Neuronal stem cell (in vitro differentiated cells): ENCODE measurements around the gene CCDC197.

ENCODE experiments used
- DNase-seq: peaks from one replicate; pipeline ENCODE4 v3.0.0-alpha.2; 2013; ENCODE audit warnings: low spot score
- H2AFZ ChIP-seq: one replicate; pipeline ENCODE4 v1.6.1; 2013; ENCODE audit warnings: mild to moderate bottlenecking, low read length, inconsistent platforms
- H2AK5ac ChIP-seq: 2 replicates; pipeline ENCODE4 v1.6.1; 2013; ENCODE audit warnings: low read depth, mild to moderate bottlenecking, inconsistent platforms, low read length, moderate library complexity, mixed read lengths
- H2BK120ac ChIP-seq: 2 replicates; pipeline ENCODE4 v1.6.1; 2013; ENCODE audit warnings: low read depth, mild to moderate bottlenecking, inconsistent platforms, low read length, moderate library complexity, mixed read lengths
- H2BK12ac ChIP-seq: one replicate; pipeline ENCODE4 v1.6.1; 2013; ENCODE audit warnings: low read length, inconsistent platforms
- H2BK15ac ChIP-seq: 2 replicates; pipeline ENCODE4 v1.6.1; 2013; ENCODE audit warnings: mild to moderate bottlenecking, low read length, inconsistent platforms, mixed read lengths
- H2BK5ac ChIP-seq: one replicate; pipeline ENCODE4 v1.6.1; 2013; ENCODE audit warnings: inconsistent platforms, mild to moderate bottlenecking, low read length, moderate library complexity
- H3K14ac ChIP-seq: one replicate; pipeline ENCODE4 v1.6.1; 2013; ENCODE audit warnings: low read length, inconsistent platforms
- H3K18ac ChIP-seq: 2 replicates; pipeline ENCODE4 v1.6.1; 2013; ENCODE audit warnings: low read length, inconsistent platforms
- H3K23ac ChIP-seq: 2 replicates; pipeline ENCODE4 v1.6.1; 2013; ENCODE audit warnings: low read depth, mild to moderate bottlenecking, mixed read lengths, low read length, inconsistent platforms; ENCODE audit not compliant: poor library complexity
- H3K27ac ChIP-seq: replicated peaks from 3 replicates; pipeline ENCODE4 v1.5.1; 2013; ENCODE audit warnings: low read length, inconsistent platforms
- H3K27me3 ChIP-seq, 3 experiments: 2 replicates each; pipeline ENCODE4 v1.6.1; 2013; ENCODE audit warnings: low read length in 3 of 3, mild to moderate bottlenecking in 2 of 3, inconsistent platforms in 1 of 3, low read depth in 1 of 3, mixed read lengths in 1 of 3, moderate library complexity in 1 of 3; ENCODE audit not compliant: control insufficient read depth in 3 of 3, insufficient read depth in 3 of 3
- H3K36me3 ChIP-seq, 2 donors: replicated peaks in 1 of 2; 2 replicates each; pipeline ENCODE4 v1.6.1; 2013; ENCODE audit warnings: low read length in 2 of 2; ENCODE audit not compliant: control insufficient read depth in 2 of 2, insufficient read depth in 2 of 2
- H3K4ac ChIP-seq: 2 replicates; pipeline ENCODE4 v1.6.1; 2013; ENCODE audit warnings: inconsistent platforms, mild to moderate bottlenecking, low read length, moderate library complexity
- H3K4me1 ChIP-seq, 2 donors: 1 replicate in 1 of 2; 2 replicates in 1 of 2; pipeline ENCODE4 v1.6.1; 2013; ENCODE audit warnings: low read length in 2 of 2, low read depth in 1 of 2; ENCODE audit not compliant: control insufficient read depth in 2 of 2, insufficient read depth in 1 of 2
- H3K4me2 ChIP-seq: one replicate; pipeline ENCODE4 v1.6.1; 2013; ENCODE audit warnings: mild to moderate bottlenecking, low read length, inconsistent platforms; ENCODE audit not compliant: insufficient read depth, poor library complexity, severe bottlenecking
- H3K4me3 ChIP-seq, 2 donors: 2 replicates each; pipeline ENCODE4 v1.5.1; 2013; ENCODE audit warnings: low read length in 2 of 2, mild to moderate bottlenecking in 2 of 2, inconsistent platforms in 1 of 2, moderate library complexity in 1 of 2
- H3K79me1 ChIP-seq: one replicate; pipeline ENCODE4 v1.6.1; 2013; ENCODE audit warnings: low read depth, mild to moderate bottlenecking, inconsistent platforms, low read length, moderate library complexity
- H3K9ac ChIP-seq: one replicate; pipeline ENCODE4 v1.6.1; 2013; ENCODE audit warnings: mild to moderate bottlenecking, low read depth, low read length, inconsistent platforms; ENCODE audit not compliant: poor library complexity
- H3K9me3 ChIP-seq, 2 donors: replicated peaks in 1 of 2; 2 replicates each; pipeline versions ENCODE3 to v1.6.1; 2013; ENCODE audit warnings: low read length in 2 of 2, mild to moderate bottlenecking in 2 of 2, inconsistent platforms in 1 of 2, low read depth in 1 of 2, mixed read lengths in 1 of 2, moderate library complexity in 1 of 2; ENCODE audit not compliant: control insufficient read depth in 2 of 2, insufficient read depth in 1 of 2
- H4K8ac ChIP-seq: one replicate; pipeline ENCODE4 v1.6.1; 2013; ENCODE audit warnings: low read depth, mild to moderate bottlenecking, inconsistent platforms, low read length, moderate library complexity
- H4K91ac ChIP-seq: one replicate; pipeline ENCODE4 v1.6.1; 2013; ENCODE audit warnings: low read length, low read depth, mild to moderate bottlenecking, inconsistent platforms; ENCODE audit not compliant: poor library complexity
- WGBS, 2 donors: extraction: QIAGEN DNeasy Blood & Tissue Kit; methylation state at CpG; one replicate each; pipeline ENCODE4 v1.1.7; 2013; ENCODE audit warnings: missing lambda C conversion rate in 2 of 2, mixed read lengths in 1 of 2; ENCODE audit not compliant: insufficient read length in 2 of 2, insufficient replicate concordance in 1 of 2; ENCODE audit errors: extremely low coverage in 2 of 2; 5-methylcytosine and 5-hydroxymethylcytosine counted together

The CCDC197 gene

GRCh38 chr14:94001016-94001415 is 3.9 kb downstream of the CCDC197 start:
- Histone ChIP-seq H3K4ac (no peak overlapping the region), H3K4me2 (no peak overlapping the region), H3K9ac (peak overlapping the region; percentile 63), H3K27ac (no peak overlapping the region), H3K14ac (no peak overlapping the region), H3K79me1 (no peaks in the 10 kb centered on the region), H2BK15ac (peak overlapping the region; percentile 1), H3K18ac (peak overlapping the region; percentile 84), H3K36me3 (no peaks in the 10 kb centered on the region), H4K8ac (no peak overlapping the region), H2AK5ac (peak overlapping the region; percentile 3), H2BK12ac (no peak overlapping the region), H3K9me3 (no peaks in the 10 kb centered on the region), H2BK120ac (peak overlapping the region; percentile 37), H2BK5ac (no peak overlapping the region), H3K27me3 (peaks cover 0 to 35% (median 2%) of the 10 kb centered on the region in 3 experiments), H3K4me3 (no peak overlapping the region), H3K23ac (no peak overlapping the region), H2AFZ (peak overlapping the region; percentile 48), H3K4me1 (peaks cover 0 to 4% of the 10 kb centered on the region in 2 donors), H4K91ac (no peak overlapping the region)
- no CpG with 5 or more reads among the region's 13 CpGs for WGBS, 2 donors
- no peak for DNase-seq

DNA sequence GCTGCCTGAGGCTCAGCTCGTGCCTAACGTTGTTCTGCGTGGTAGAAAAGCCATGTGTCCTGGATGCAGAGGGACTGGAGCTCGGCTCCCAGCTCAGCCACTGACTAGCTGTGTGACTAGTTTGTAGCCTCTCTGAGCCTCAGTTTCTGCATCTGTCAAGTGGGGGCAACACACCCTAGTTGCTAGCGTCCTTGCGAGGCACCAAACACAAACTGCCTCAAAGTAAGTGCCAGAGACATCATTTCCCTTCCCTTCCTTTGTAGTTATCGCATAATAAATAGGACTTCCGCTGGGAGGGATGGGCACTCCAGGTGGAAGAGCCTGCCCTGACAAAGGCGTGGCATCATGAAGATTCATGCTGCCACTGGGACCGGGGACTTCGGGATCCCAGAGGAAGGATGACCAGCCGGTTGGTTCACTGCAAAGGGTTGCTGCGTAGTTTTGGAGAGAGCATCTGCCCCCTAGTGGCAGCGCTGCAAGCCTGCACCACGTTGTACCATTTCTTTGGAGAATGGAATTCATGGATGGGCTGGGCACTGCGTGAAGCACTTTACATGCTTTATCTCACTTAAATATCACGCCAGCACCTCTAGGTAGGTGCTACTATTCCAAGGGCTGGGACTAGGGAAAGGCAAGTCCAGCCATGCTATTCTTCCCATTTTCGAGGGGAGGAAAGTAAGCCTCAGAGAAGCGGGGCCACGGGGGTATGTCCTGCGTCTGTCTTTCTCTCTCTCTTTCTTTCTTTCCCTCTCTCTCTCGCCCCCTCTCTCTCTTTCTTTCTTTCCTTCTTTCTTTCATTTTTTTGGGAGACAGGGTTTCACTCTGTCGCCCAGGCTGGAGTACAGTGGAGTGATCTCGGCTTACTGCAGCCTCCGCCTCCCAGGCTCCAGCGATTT is 4.6 kb downstream of the CCDC197 start:
- H2BK12ac ChIP-seq, result no peak overlapping the region
- H2BK15ac ChIP-seq, result peak overlapping the region; percentile 1
- H3K9ac ChIP-seq, result no peak overlapping the region
- H3K4me3 ChIP-seq, result no peak overlapping the region
- no peak overlapping the region for H4K91ac ChIP-seq
- DNase-seq, result peak; percentile 56
- H2BK120ac ChIP-seq, result no peak overlapping the region
- H3K27ac ChIP-seq, result no peak overlapping the region
- H3K9me3 ChIP-seq, result no peaks in the 10 kb centered on the region
- no peak overlapping the region for H3K14ac ChIP-seq
- no peaks in the 10 kb centered on the region for H3K36me3 ChIP-seq
- H4K8ac ChIP-seq, result no peak overlapping the region
- H2AK5ac ChIP-seq, result peak overlapping the region; percentile 3
- H3K23ac ChIP-seq, result no peak overlapping the region
- no peak overlapping the region for H2BK5ac ChIP-seq
- no peak overlapping the region for H3K4ac ChIP-seq
- H3K4me2 ChIP-seq, result no peak overlapping the region
- H3K4me1 ChIP-seq, result peaks cover 0 to 3% of the 10 kb centered on the region in 2 donors
- no peak overlapping the region for H3K18ac ChIP-seq
- peak overlapping the region; percentile 48 for H2AFZ ChIP-seq
- H3K27me3 ChIP-seq, result peaks cover 0 to 34% (median 2%) of the 10 kb centered on the region in 3 experiments
- H3K79me1 ChIP-seq, result no peaks in the 10 kb centered on the region
- no CpG with 5 or more reads among the region's 26 CpGs for WGBS, 2 donors

DNA sequence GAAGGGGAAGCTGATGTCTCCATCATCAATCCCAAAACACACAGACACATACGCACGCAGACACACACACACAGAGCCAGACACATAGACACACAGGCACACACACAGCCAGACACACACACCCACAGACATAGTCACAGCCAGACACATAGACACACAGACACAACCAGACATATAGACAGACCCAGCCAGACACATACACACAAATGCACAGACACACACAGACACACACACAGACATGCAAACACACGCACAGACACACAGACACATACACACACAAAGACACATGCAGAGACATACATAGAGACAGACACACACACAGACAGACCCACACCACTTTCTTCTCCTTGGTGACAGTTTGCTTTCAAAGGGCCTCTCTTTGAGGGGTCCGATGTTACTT is 6.3 kb downstream of the CCDC197 start:
- no peak overlapping the region for H2BK120ac ChIP-seq
- no peak overlapping the region for H2AFZ ChIP-seq
- H3K4me1 ChIP-seq, result no peaks in the 10 kb centered on the region
- no CpG with 5 or more reads among the region's 4 CpGs for WGBS, 2 donors
- no peak overlapping the region for H3K23ac ChIP-seq
- no peak overlapping the region for H4K8ac ChIP-seq
- H3K4ac ChIP-seq, result no peak overlapping the region
- no peaks in the 10 kb centered on the region for H3K9me3 ChIP-seq
- peaks cover 0 to 27% (median 2%) of the 10 kb centered on the region in 3 experiments for H3K27me3 ChIP-seq
- no peak overlapping the region for H3K4me3 ChIP-seq
- no peak for DNase-seq
- no peak overlapping the region for H3K4me2 ChIP-seq
- no peak overlapping the region for H2BK5ac ChIP-seq
- H3K27ac ChIP-seq, result no peak overlapping the region
- no peak overlapping the region for H2BK15ac ChIP-seq
- no peak overlapping the region for H2AK5ac ChIP-seq
- H3K36me3 ChIP-seq, result no peaks in the 10 kb centered on the region
- no peak overlapping the region for H3K14ac ChIP-seq
- no peaks in the 10 kb centered on the region for H3K79me1 ChIP-seq
- H3K9ac ChIP-seq, result peak overlapping the region; percentile 30
- H3K18ac ChIP-seq, result no peak overlapping the region
- no peak overlapping the region for H2BK12ac ChIP-seq
- H4K91ac ChIP-seq, result no peak overlapping the region

DNA sequence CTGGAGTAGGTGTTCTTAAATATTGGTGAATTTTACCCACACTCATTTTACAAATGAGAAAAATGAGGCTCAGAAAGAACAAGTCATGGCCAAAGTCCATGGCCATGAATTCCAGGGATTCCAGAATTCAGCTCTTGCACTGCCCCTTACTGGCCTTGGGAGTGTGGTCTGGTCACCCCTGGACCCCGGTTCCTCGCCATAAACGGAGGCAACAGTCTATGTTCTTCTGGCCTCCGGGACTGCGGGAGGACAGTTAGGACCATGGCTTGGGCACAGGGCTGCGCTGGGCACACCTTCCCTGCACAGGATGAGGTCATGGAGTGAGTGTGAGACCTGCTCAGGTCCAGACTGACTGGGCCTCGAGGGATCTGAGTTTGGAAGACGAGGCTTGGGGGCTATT is 6.9 kb downstream of the CCDC197 start:
- DNase-seq, result no peak
- no peak overlapping the region for H3K23ac ChIP-seq
- no peak overlapping the region for H3K27ac ChIP-seq
- no peaks in the 10 kb centered on the region for H3K9me3 ChIP-seq
- no peak overlapping the region for H3K4me3 ChIP-seq
- H3K4ac ChIP-seq, result no peak overlapping the region
- H4K8ac ChIP-seq, result no peak overlapping the region
- no peaks in the 10 kb centered on the region for H3K79me1 ChIP-seq
- no CpG with 5 or more reads among the region's 8 CpGs for WGBS, 2 donors
- H2BK5ac ChIP-seq, result no peak overlapping the region
- H2AK5ac ChIP-seq, result peak overlapping the region; percentile 66
- H4K91ac ChIP-seq, result no peak overlapping the region
- H2BK120ac ChIP-seq, result no peak overlapping the region
- no peak overlapping the region for H3K9ac ChIP-seq
- no peaks in the 10 kb centered on the region for H3K36me3 ChIP-seq
- no peaks in the 10 kb centered on the region for H3K4me1 ChIP-seq
- H2AFZ ChIP-seq, result no peak overlapping the region
- H3K18ac ChIP-seq, result no peak overlapping the region
- peaks cover 0 to 27% (median 2%) of the 10 kb centered on the region in 3 experiments for H3K27me3 ChIP-seq
- H3K14ac ChIP-seq, result no peak overlapping the region
- H2BK15ac ChIP-seq, result no peak overlapping the region
- H3K4me2 ChIP-seq, result no peak overlapping the region
- no peak overlapping the region for H2BK12ac ChIP-seq
